Peyer's patch (tissue), 4 donors: ENCODE data around the gene C2CD4D.

Experiments used
- CTCF ChIP-seq, 6 experiments: fragments of 450-650 bp in 4 of 6; fragments of 200-600 bp in 2 of 6; sonication (generic) in 1 of 6; IDR thresholded peaks; one replicate each; pipeline ENCODE4 v1.5.1; 2017 to 2019; ENCODE audit warnings: antibody characterized with exemption in 6 of 6, mild to moderate bottlenecking in 3 of 6, moderate library complexity in 1 of 6
- POLR2A ChIP-seq, 2 donors: fragments of 450-650 bp; IDR thresholded peaks; one replicate each; pipeline ENCODE4 v1.5.1; 2017; ENCODE audit warnings: antibody characterized with exemption in 2 of 2, mild to moderate bottlenecking in 2 of 2, moderate library complexity in 2 of 2

GRCh38 chr1:151887028-151887427, 47.4 kb upstream of the C2CD4D start:
- TF ChIP-seq POLR2A (IDR thresholded peaks at IDR 0.05): no peak
- TF ChIP-seq CTCF (IDR thresholded peaks at IDR 0.05): no peak
